HG03571 (cell line): ENCODE measurements around the gene TBC1D5.
"Not testable (repeated sequence)": the region's sequence is repeated elsewhere in the genome, so short reads cannot be mapped to it uniquely, and the experiment has no call there.

ENCODE experiments used
- ATAC-seq: cut with Tn5 transposase; IDR thresholded peaks from one replicate; pipeline ENCODE4 v1.9.1; 2021; ENCODE audit not compliant: unreplicated experiment

The TBC1D5 gene

GRCh38 chr3:17551895-17552294 lies 190.5 kb downstream of the TBC1D5 start:
- ATAC-seq, result no peak

GRCh38 chr3:17551333-17551732 lies 191.1 kb downstream of the TBC1D5 start:
- no peak for ATAC-seq

- no peak for ATAC-seq
Measured at GRCh38 chr3:17550624-17551023, 191.8 kb downstream of the TBC1D5 start.

GRCh38 chr3:17546500-17547255 lies 195.8 kb downstream of the TBC1D5 start:
- ATAC-seq, result no peak

GRCh38 chr3:17544632-17545031 lies 197.8 kb downstream of the TBC1D5 start:
- no peak for ATAC-seq

GRCh38 chr3:17542591-17542990 lies 199.8 kb downstream of the TBC1D5 start:
- ATAC-seq, result no peak

GRCh38 chr3:17539436-17539835 lies 203.0 kb downstream of the TBC1D5 start:
- ATAC-seq, result no peak

GRCh38 chr3:17535274-17535673 lies 207.2 kb downstream of the TBC1D5 start:
- no peak for ATAC-seq

GRCh38 chr3:17532446-17532845 lies 210.0 kb downstream of the TBC1D5 start:
- ATAC-seq, result not testable (repeated sequence)

GRCh38 chr3:17529677-17530076 lies 212.8 kb downstream of the TBC1D5 start:
- no peak for ATAC-seq

- no peak for ATAC-seq
Measured at GRCh38 chr3:17518189-17519059, 224.0 kb downstream of the TBC1D5 start.

GRCh38 chr3:17515445-17516234 lies 226.8 kb downstream of the TBC1D5 start:
- no peak for ATAC-seq

GRCh38 chr3:17514597-17514996 lies 227.8 kb downstream of the TBC1D5 start:
- ATAC-seq, result no peak

GRCh38 chr3:17510265-17510664 lies 232.2 kb downstream of the TBC1D5 start:
- ATAC-seq, result no peak

GRCh38 chr3:17508180-17508752 lies 234.2 kb downstream of the TBC1D5 start:
- ATAC-seq, result no peak

- no peak for ATAC-seq
Measured at GRCh38 chr3:17507480-17507879, 235.0 kb downstream of the TBC1D5 start.

GRCh38 chr3:17505856-17506255 lies 236.6 kb downstream of the TBC1D5 start:
- ATAC-seq, result no peak

GRCh38 chr3:17501745-17502144 lies 240.7 kb downstream of the TBC1D5 start:
- ATAC-seq, result no peak

- ATAC-seq, result no peak
Measured at GRCh38 chr3:17500618-17501017, 241.8 kb downstream of the TBC1D5 start.

GRCh38 chr3:17494117-17494809 lies 248.2 kb downstream of the TBC1D5 start:
- ATAC-seq, result no peak
